Caco-2 (cell line): ENCODE measurements around the gene NECAP2. TPM values are rescaled to one million over a fixed set of nuclear protein-coding genes. Genes with fewer than 3 reads are reported as not detected.

Experiments used
- BruUV-seq: library from RNA; stranded (reverse); fragments of 400-500 nt; replicated peaks from 2 replicates; lab custom pipeline; 2021; lab: Mats Ljungman, UMichigan
- CTCF ChIA-PET: fragments of 300-600 bp; sonication (Branson Sonifier 250); formaldehyde crosslinking; loops from one replicate; lab custom pipeline; 2022; ENCODE audit warnings: antibody characterized with exemption; lab: Charles Lee
- POLR2A ChIA-PET: fragments of 300-600 bp; sonication (Branson Sonifier 250); formaldehyde crosslinking; loops from one replicate; lab custom pipeline; 2022; ENCODE audit warnings: antibody characterized with exemption; lab: Charles Lee
- DNase-seq, 2 experiments: peaks; one replicate each; pipeline versions ENCODE4 v3.0.0 to v3.0.0-alpha.2; 2020 to 2022
- H3K27me3 ChIP-seq: replicated peaks from 2 replicates; pipeline ENCODE4 v1.6.0; 2011; ENCODE audit warnings: low read length; ENCODE audit not compliant: control insufficient read depth, insufficient read depth
- H3K36me3 ChIP-seq: 2 replicates; pipeline ENCODE4 v1.5.1; 2011; ENCODE audit warnings: low read length; ENCODE audit not compliant: control insufficient read depth, insufficient read depth
- H3K4me1 ChIP-seq: fragments of 250-450 bp; sonication (Bioruptor Pico); 2 replicates; pipeline ENCODE4 v1.5.1; 2020; ENCODE audit warnings: mild to moderate bottlenecking
- H3K4me3 ChIP-seq: 2 replicates; pipeline ENCODE4 v1.5.1; 2011; ENCODE audit warnings: low read depth, mild to moderate bottlenecking, control low read depth, low read length
- H3K9me3 ChIP-seq: fragments of 250-450 bp; sonication (Bioruptor Pico); 2 replicates; pipeline ENCODE4 v1.5.1; 2020; ENCODE audit warnings: mild to moderate bottlenecking, moderate library complexity
- H3K27ac Mint-ChIP-seq: one replicate; pipeline ENCODE4 v1.8.0; 2022; ENCODE audit warnings: mixed read lengths; ENCODE audit not compliant: unreplicated experiment
- H3K27me3 Mint-ChIP-seq: one replicate; pipeline ENCODE4 v1.8.0; 2022; ENCODE audit warnings: mixed read lengths; ENCODE audit not compliant: insufficient read depth, unreplicated experiment
- H3K36me3 Mint-ChIP-seq: one replicate; pipeline ENCODE4 v1.8.0; 2022; ENCODE audit warnings: mild to moderate bottlenecking, mixed read lengths; ENCODE audit not compliant: insufficient read depth, unreplicated experiment
- H3K4me1 Mint-ChIP-seq: one replicate; pipeline ENCODE4 v1.8.0; 2022; ENCODE audit warnings: low read depth, mixed read lengths; ENCODE audit not compliant: unreplicated experiment
- H3K4me3 Mint-ChIP-seq: one replicate; pipeline ENCODE4 v1.8.0; 2022; ENCODE audit warnings: mild to moderate bottlenecking, moderate library complexity, mixed read lengths; ENCODE audit not compliant: unreplicated experiment
- H3K9me3 Mint-ChIP-seq: one replicate; pipeline ENCODE4 v1.8.0; 2022; ENCODE audit warnings: mixed read lengths; ENCODE audit not compliant: unreplicated experiment
- CTCF ChIP-seq, 2 experiments: fragments of 200-600 bp in 1 of 2; IDR thresholded peaks; 1 replicate in 1 of 2; 2 replicates in 1 of 2; pipeline versions ENCODE4 v1.5.1 to v1.8.0; 2011 to 2022; ENCODE audit warnings: antibody characterized with exemption in 1 of 2, control low read depth in 1 of 2, inconsistent platforms in 1 of 2, low read depth in 1 of 2, low read length in 1 of 2, mild to moderate bottlenecking in 1 of 2, moderate library complexity in 1 of 2; ENCODE audit not compliant: insufficient read depth in 1 of 2, severe bottlenecking in 1 of 2, unreplicated experiment in 1 of 2
- intact Hi-C: fragments of 100-400 bp; cut with micrococcal nuclease; formaldehyde crosslinking; loops from one replicate; pipeline ENCODE4 v1.10.0; 2022; ENCODE audit not compliant: unreplicated experiment
- total RNA-seq: library from RNA; stranded (reverse); gene quantifications from 2 replicates; pipeline ENCODE4 v1.2.3, GENCODE V29; 2022

NECAP2 gene
- total RNA-seq, 1 experiment from 2014 or later = 29.4 TPM

- intact Hi-C loops = no loop called here
- H3K27me3 Mint-ChIP-seq = no peaks in the 10 kb centered on the region
- Histone ChIP-seq H3K4me1 (no peaks in the 10 kb centered on the region), H3K4me3 (no peak overlapping the region), H3K36me3 (no peaks in the 10 kb centered on the region; the same call in 1 of the 2 replicates), H3K9me3 (no peaks in the 10 kb centered on the region), H3K27me3 (no peaks in the 10 kb centered on the region)
- ChIA-PET POLR2A (no interaction called here), CTCF (no interaction called here)
- H3K4me3 Mint-ChIP-seq = no peak overlapping the region
- H3K36me3 Mint-ChIP-seq = peaks cover 26% of the 10 kb centered on the region
- no peaks in the 10 kb centered on the region for H3K4me1 Mint-ChIP-seq
- no peak for TF ChIP-seq CTCF (IDR thresholded peaks at IDR 0.05; ENCODE audit: insufficient read depth in 1 of 2, low read depth in 1 of 2, low read length in 1 of 2, severe bottlenecking in 1 of 2, unreplicated experiment in 1 of 2)
- BruUV-seq = no TSS peak
- no peak for DNase-seq
- H3K27ac Mint-ChIP-seq = no peak overlapping the region
- no peaks in the 10 kb centered on the region for H3K9me3 Mint-ChIP-seq
Observed at GRCh38 chr1:16447641-16448040, 7.1 kb downstream of the NECAP2 start.

GRCh38 chr1:16449065-16449464 is 8.5 kb downstream of the NECAP2 start:
- no peaks in the 10 kb centered on the region for H3K9me3 ChIP-seq
- no TSS peak for BruUV-seq
- H3K36me3 ChIP-seq = no peaks in the 10 kb centered on the region; the same call in 1 of the 2 replicates
- no peak overlapping the region for H3K4me3 Mint-ChIP-seq
- H3K27me3 ChIP-seq = no peaks in the 10 kb centered on the region
- H3K36me3 Mint-ChIP-seq = peaks cover 26% of the 10 kb centered on the region
- CTCF ChIA-PET = interaction anchor here (0.6 to 1.0 kb wide), 3 partner anchors 9 to 172 kb away, joined by 3 to 7 read pairs (median 3); no protein-coding TSS in a partner anchor
- intact Hi-C loops = no loop called here
- no peak for TF ChIP-seq CTCF (IDR thresholded peaks at IDR 0.05; ENCODE audit: insufficient read depth in 1 of 2, low read depth in 1 of 2, low read length in 1 of 2, severe bottlenecking in 1 of 2, unreplicated experiment in 1 of 2)
- no peaks in the 10 kb centered on the region for H3K4me1 ChIP-seq
- no peak for DNase-seq
- no peaks in the 10 kb centered on the region for H3K4me1 Mint-ChIP-seq
- no peaks in the 10 kb centered on the region for H3K27me3 Mint-ChIP-seq
- H3K4me3 ChIP-seq = no peak overlapping the region
- no peaks in the 10 kb centered on the region for H3K9me3 Mint-ChIP-seq
- POLR2A ChIA-PET = no interaction called here
- no peak overlapping the region for H3K27ac Mint-ChIP-seq

- H3K4me3 Mint-ChIP-seq = no peak overlapping the region
- Histone ChIP-seq H3K9me3 (no peaks in the 10 kb centered on the region), H3K27me3 (no peaks in the 10 kb centered on the region), H3K4me3 (no peak overlapping the region), H3K36me3 (no peaks in the 10 kb centered on the region; the same call in 1 of the 2 replicates), H3K4me1 (no peaks in the 10 kb centered on the region)
- ChIA-PET CTCF (interaction anchor here (0.6 to 1.0 kb wide), 3 partner anchors 10 to 171 kb away, joined by 3 to 7 read pairs (median 3); no protein-coding TSS in a partner anchor), POLR2A (no interaction called here)
- BruUV-seq = no TSS peak
- H3K36me3 Mint-ChIP-seq = peaks cover 20% of the 10 kb centered on the region
- intact Hi-C loops = no loop called here
- H3K27me3 Mint-ChIP-seq = no peaks in the 10 kb centered on the region
- no peaks in the 10 kb centered on the region for H3K9me3 Mint-ChIP-seq
- no peak overlapping the region for H3K27ac Mint-ChIP-seq
- no peaks in the 10 kb centered on the region for H3K4me1 Mint-ChIP-seq
- no peak for DNase-seq
- no peak for TF ChIP-seq CTCF (IDR thresholded peaks at IDR 0.05; ENCODE audit: insufficient read depth in 1 of 2, low read depth in 1 of 2, low read length in 1 of 2, severe bottlenecking in 1 of 2, unreplicated experiment in 1 of 2)
Observed at GRCh38 chr1:16449666-16450065, 9.1 kb downstream of the NECAP2 start.
